Measurements from ENCODE around the gene RHOA. TPM values are rescaled to one million over a fixed set of nuclear protein-coding genes. Genes with fewer than 3 reads are reported as not detected.

The RHOA gene
- total and polyA plus RNA-seq, 2 of the 13 experiments (the other 11 are each of a cell fraction or from before 2014, with no cell fraction given): 131 to 177 TPM

GRCh38 chr3:49358217-49358883 is 53.4 kb downstream of the RHOA start, which contains the start of gene GPX1 (continued):
- TF ChIP-seq GPBP1L1 (CRISPR knock-in tag; IDR thresholded peaks at IDR 0.05) (no peak), ZNF280B (CRISPR knock-in tag; IDR thresholded peaks at IDR 0.05; ENCODE audit: borderline replicate concordance) (peak; percentile 92), ZBTB39 (CRISPR knock-in tag; IDR thresholded peaks at IDR 0.05) (0 out of 2 replicates have a peak, but pooled peaks have one; percentile 32), ZZZ3 (CRISPR knock-in tag; IDR thresholded peaks at IDR 0.05; ENCODE audit: borderline replicate concordance) (0 out of 2 replicates have a peak, but pooled peaks have one; percentile 58), NFYC (CRISPR knock-in tag; IDR thresholded peaks at IDR 0.05) (peak; percentile 71), MTA1 (CRISPR knock-in tag; IDR thresholded peaks at IDR 0.05; ENCODE audit: borderline replicate concordance) (no peak), ZNF652 (CRISPR knock-in tag; IDR thresholded peaks at IDR 0.05; ENCODE audit: borderline replicate concordance, low read depth) (no peak), NFKBIZ (CRISPR knock-in tag; IDR thresholded peaks at IDR 0.05) (no peak), KLF6 (CRISPR knock-in tag; IDR thresholded peaks at IDR 0.05) (peak; percentile 85; the same call in 1 of the 2 replicates), PRMT3 (CRISPR knock-in tag; IDR thresholded peaks at IDR 0.05; ENCODE audit: borderline replicate concordance, low read depth) (no peak), TFDP1 (CRISPR knock-in tag; IDR thresholded peaks at IDR 0.05; ENCODE audit: borderline replicate concordance) (peak; percentile 91), ZNF614 (CRISPR knock-in tag; IDR thresholded peaks at IDR 0.05; ENCODE audit: borderline replicate concordance) (no peak), ZHX2 (IDR thresholded peaks at IDR 0.05; ENCODE audit: low read depth) (peak; percentile 38; the same call in 1 of the 2 replicates), ZHX2 (CRISPR knock-in tag; IDR thresholded peaks at IDR 0.05; ENCODE audit: borderline replicate concordance) (no peak), HOXA5 (CRISPR knock-in tag; IDR thresholded peaks at IDR 0.05) (peak; percentile 35; the same call in 1 of the 2 replicates), ZNF839 (CRISPR knock-in tag; IDR thresholded peaks at IDR 0.05; ENCODE audit: borderline replicate concordance) (peak; percentile 67; the same call in 1 of the 2 replicates)
